NCI-H1092 (cell line): Measurements from ENCODE around the gene YPEL2.
A peak's percentile ranks its signal among the peaks of the same experiment; 100 is the strongest.
"Not testable (repeated sequence)": the region's sequence is repeated elsewhere in the genome, so short reads cannot be mapped to it uniquely, and the experiment has no call there.

ENCODE experiments used
- DNase-seq: peaks from one replicate; lab custom pipeline; 2025; lab: John Stamatoyannopoulos, UW

YPEL2 gene

GRCh38 chr17:59377410-59377809 is 46.0 kb downstream of the YPEL2 start:
- peak; percentile 84 for DNase-seq

GRCh38 chr17:59378675-59379074 is 47.2 kb downstream of the YPEL2 start:
- no peak for DNase-seq

GRCh38 chr17:59380474-59380873 is 49.0 kb downstream of the YPEL2 start:
- no peak for DNase-seq

GRCh38 chr17:59381716-59382570 is 50.5 kb downstream of the YPEL2 start:
- peak; percentile 54 for DNase-seq

- DNase-seq, result no peak
Observed at GRCh38 chr17:59383893-59384292, 52.4 kb downstream of the YPEL2 start.

GRCh38 chr17:59387351-59388068 is 56.1 kb downstream of the YPEL2 start:
- DNase-seq, result no peak

GRCh38 chr17:59388069-59388556 is 56.7 kb downstream of the YPEL2 start:
- DNase-seq, result no peak

GRCh38 chr17:59389066-59389465 is 57.6 kb downstream of the YPEL2 start:
- DNase-seq, result no peak

- DNase-seq, result no peak
Observed at GRCh38 chr17:59391021-59391420, 59.6 kb downstream of the YPEL2 start.

GRCh38 chr17:59392973-59393679 is 61.7 kb downstream of the YPEL2 start:
- DNase-seq, result no peak

- DNase-seq, result not testable (repeated sequence)
Observed at GRCh38 chr17:59393742-59394410, 62.4 kb downstream of the YPEL2 start.

- no peak for DNase-seq
Observed at GRCh38 chr17:59396134-59396826, 64.8 kb downstream of the YPEL2 start.

GRCh38 chr17:59397316-59398073 is 66.0 kb downstream of the YPEL2 start:
- DNase-seq, result no peak

GRCh38 chr17:59399914-59400313 is 68.5 kb downstream of the YPEL2 start:
- no peak for DNase-seq

- no peak for DNase-seq
Observed at GRCh38 chr17:59400858-59401257, 69.4 kb downstream of the YPEL2 start.

- DNase-seq, result no peak
Observed at GRCh38 chr17:59401274-59401673, 69.8 kb downstream of the YPEL2 start.

GRCh38 chr17:59401725-59402124 is 70.3 kb downstream of the YPEL2 start:
- DNase-seq, result no peak

- no peak for DNase-seq
Observed at GRCh38 chr17:59402760-59403159, 71.3 kb downstream of the YPEL2 start.

GRCh38 chr17:59404471-59404870 is 73.0 kb downstream of the YPEL2 start:
- no peak for DNase-seq

GRCh38 chr17:59405944-59406705 is 74.7 kb downstream of the YPEL2 start:
- no peak for DNase-seq
